SH-SY5Y (cell line): Measurements from ENCODE around the gene ALOX5.

Experiments
- GATA2 ChIP-seq: IDR thresholded peaks from 2 replicates; pipeline ENCODE4 v1.6.1; 2011; ENCODE audit warnings: mild to moderate bottlenecking, low read depth, low read length
- GATA3 ChIP-seq: IDR thresholded peaks from 2 replicates; pipeline ENCODE4 v1.6.1; 2011; ENCODE audit warnings: low read depth, mild to moderate bottlenecking, low read length, moderate library complexity

DNA sequence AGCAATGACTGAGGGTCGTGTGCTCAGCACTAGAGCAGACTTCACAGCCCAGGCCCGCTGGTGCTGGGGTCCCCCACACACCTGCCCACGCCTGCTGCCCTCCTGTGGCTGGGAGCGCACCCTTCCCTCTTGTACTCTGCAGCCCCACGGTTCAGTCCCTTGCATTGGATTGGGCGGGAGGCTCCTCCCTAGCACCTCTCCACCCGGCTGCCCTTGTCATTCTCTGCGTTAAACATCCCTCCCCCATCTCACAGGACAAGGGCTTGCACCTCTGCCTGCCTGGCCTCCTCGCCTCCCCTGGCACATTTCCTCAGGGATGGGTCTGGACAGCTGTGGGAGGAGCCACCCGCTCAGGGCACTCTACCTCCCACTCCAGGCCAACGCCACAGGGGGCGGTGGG lies 68.6 kb downstream of the ALOX5 start:
- TF ChIP-seq GATA3 (no peak), GATA2 (no peak)
